K562 (cell line): Measurements from ENCODE around the gene PDE6H. TPM values are rescaled to one million over a fixed set of nuclear protein-coding genes. Genes with fewer than 3 reads are reported as not detected.

Source experiments
- C11orf30 ChIP-seq: fragments of 450-650 bp; IDR thresholded peaks from 2 replicates; pipeline ENCODE4 v1.6.1; 2016; ENCODE audit warnings: low read depth, mild to moderate bottlenecking
- CLOCK ChIP-seq: fragments of 250-450 bp; sonication (Bioruptor Pico); IDR thresholded peaks from 2 replicates; pipeline ENCODE4 v1.4.0; 2020; ENCODE audit warnings: mild to moderate bottlenecking, moderate library complexity, borderline replicate concordance
- FOXA1 ChIP-seq: fragments of 450-650 bp; IDR thresholded peaks from 2 replicates; pipeline ENCODE4 v1.6.1; 2016; ENCODE audit warnings: mild to moderate bottlenecking, borderline replicate concordance
- GATAD2B ChIP-seq: fragments of 450-650 bp; IDR thresholded peaks from 2 replicates; pipeline ENCODE4 v1.6.1; 2017; ENCODE audit warnings: mild to moderate bottlenecking, borderline replicate concordance
- NFATC3 ChIP-seq: fragments of 450-650 bp; IDR thresholded peaks from 2 replicates; pipeline ENCODE4 v1.6.1; 2017; ENCODE audit warnings: mild to moderate bottlenecking
- NR2C1 ChIP-seq, 2 experiments: fragments of 450-650 bp; IDR thresholded peaks; 2 replicates each; pipeline ENCODE4 v1.6.1; 2017; ENCODE audit warnings: mild to moderate bottlenecking in 2 of 2, antibody characterized with exemption in 1 of 2, inconsistent platforms in 1 of 2, missing compliant biosample characterization in 1 of 2, missing genetic modification characterization in 1 of 2
- RNF2 ChIP-seq: sonication (generic); IDR thresholded peaks from 2 replicates; pipeline ENCODE4 v1.6.1; 2016
- SNAPC5 ChIP-seq: fragments of 250-450 bp; sonication (Bioruptor Pico); IDR thresholded peaks from 2 replicates; pipeline ENCODE4 v1.8.0; 2021; ENCODE audit warnings: moderate library complexity, mild to moderate bottlenecking, inconsistent platforms
- TBP ChIP-seq: optimal IDR thresholded peaks from 2 replicates; pipeline ENCODE3; 2011; ENCODE audit warnings: low read depth, low read length, improper control_type of control experiment
- THRB ChIP-seq: fragments of 450-650 bp; formaldehyde crosslinking; conservative IDR thresholded peaks from 2 replicates; pipeline ENCODE4 v1.4.0; 2022; ENCODE audit warnings: mild to moderate bottlenecking, missing genetic modification characterization
- ZNF277 ChIP-seq: fragments of 250-450 bp; sonication (Bioruptor Pico); IDR thresholded peaks from 2 replicates; pipeline ENCODE4 v1.8.0; 2022; ENCODE audit warnings: inconsistent platforms, mild to moderate bottlenecking, moderate library complexity, borderline replicate concordance
- ZNF717 ChIP-seq: fragments of 250-450 bp; sonication (Bioruptor Pico); IDR thresholded peaks from 2 replicates; pipeline ENCODE4 v1.5.0; 2021
- ZSCAN29 ChIP-seq: fragments of 450-650 bp; IDR thresholded peaks from 2 replicates; pipeline ENCODE4 v1.6.1; 2017
- polyA plus RNA-seq, 8 experiments: library from polyadenylated mRNA; depleted of rRNA in 4 of 8; stranded (reverse) in 5 of 8; unstranded in 3 of 8; fragments of >200 nt; fragmentation: Nextera tagmentation in 2 of 8; fragmentation: Illumina TruSeq in 1 of 8; extraction: Ambion mirVana in 2 of 8; extraction: Trizol in 1 of 8; gene quantifications; 2 replicates each; pipeline versions ENCODE4 v1.2.1 to v1.2.3, GENCODE V29; 2011 to 2014; ENCODE audit warnings: inconsistent platforms in 1 of 8, missing spikeins in 1 of 8
- total RNA-seq, 7 experiments: library from RNA; depleted of rRNA in 6 of 7; stranded (reverse); fragments of >200 nt in 6 of 7; fragmentation: Illumina TruSeq in 2 of 7; extraction: Trizol in 2 of 7; gene quantifications; 2 replicates each; pipeline versions ENCODE4 v1.2.1 to v1.2.3, GENCODE V29; 2011 to 2021; ENCODE audit warnings: low replicate concordance in 1 of 7
- TF ChIP-seq, protein P1 (sequence below): fragments of 450-650 bp; formaldehyde crosslinking; IDR thresholded peaks from 2 replicates; pipeline ENCODE4 v1.4.0; 2022; ENCODE audit warnings: missing genetic modification characterization

PDE6H gene
- total and polyA plus RNA-seq, 9 of the 15 experiments (the other 6 are each of a cell fraction or from before 2014, with no cell fraction given) = 0.15 TPM; not detected in 8

DNA sequence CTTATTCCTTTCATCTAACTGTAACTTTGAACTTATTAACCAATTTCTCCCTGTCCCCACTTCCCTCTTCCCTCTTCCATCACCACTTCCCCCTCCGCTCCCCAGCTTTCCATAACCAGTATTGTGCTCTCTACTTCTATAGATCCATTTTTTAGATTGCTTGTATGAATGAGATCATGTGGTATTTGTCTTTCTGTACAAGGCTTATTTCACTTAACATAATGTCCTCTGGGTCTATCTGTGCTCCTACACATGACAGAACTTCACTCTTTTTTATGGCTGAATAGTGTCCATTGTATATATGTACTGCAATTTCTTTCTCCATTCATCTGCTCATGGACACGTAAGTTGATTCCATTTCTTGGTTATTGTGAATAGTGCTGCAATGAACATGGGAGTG is 48.9 kb upstream of the PDE6H start (continued):
- TF ChIP-seq CLOCK (CRISPR knock-in tag) = no peak
- no peak for TF ChIP-seq GATAD2B
- 0 out of 2 replicates have a peak, but pooled peaks have one; percentile 37 for TF ChIP-seq ZNF717
- TF ChIP-seq NR2C1 (IDR thresholded peaks at IDR 0.05) = no peak
- no peak for TF ChIP-seq NR2C1 (tag; IDR thresholded peaks at IDR 0.05)
- no peak for TF ChIP-seq NFATC3
- TF ChIP-seq, protein P1, sequence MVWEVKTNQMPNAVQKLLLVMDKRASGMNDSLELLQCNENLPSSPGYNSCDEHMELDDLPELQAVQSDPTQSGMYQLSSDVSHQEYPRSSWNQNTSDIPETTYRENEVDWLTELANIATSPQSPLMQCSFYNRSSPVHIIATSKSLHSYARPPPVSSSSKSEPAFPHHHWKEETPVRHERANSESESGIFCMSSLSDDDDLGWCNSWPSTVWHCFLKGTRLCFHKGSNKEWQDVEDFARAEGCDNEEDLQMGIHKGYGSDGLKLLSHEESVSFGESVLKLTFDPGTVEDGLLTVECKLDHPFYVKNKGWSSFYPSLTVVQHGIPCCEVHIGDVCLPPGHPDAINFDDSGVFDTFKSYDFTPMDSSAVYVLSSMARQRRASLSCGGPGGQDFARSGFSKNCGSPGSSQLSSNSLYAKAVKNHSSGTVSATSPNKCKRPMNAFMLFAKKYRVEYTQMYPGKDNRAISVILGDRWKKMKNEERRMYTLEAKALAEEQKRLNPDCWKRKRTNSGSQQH (CRISPR knock-in tag) = peak; percentile 99
- peak; percentile 73 for TF ChIP-seq TBP
- TF ChIP-seq FOXA1 = no peak
- peak; percentile 98 for TF ChIP-seq THRB (CRISPR knock-in tag)
- TF ChIP-seq RNF2 = peak; percentile 26; the same call in 1 of the 2 replicates
- no peak for TF ChIP-seq ZSCAN29
- TF ChIP-seq C11orf30 = no peak
- TF ChIP-seq ZNF277 (CRISPR knock-in tag) = no peak
- peak; percentile 53 for TF ChIP-seq SNAPC5
